HFFc6 (cell line): ENCODE data around the gene SLC13A3. TPM values are rescaled to one million over a fixed set of nuclear protein-coding genes. Genes with fewer than 3 reads are reported as not detected.

ENCODE experiments used
- DNase-seq: peaks from one replicate; pipeline ENCODE4 v3.0.0-alpha.2; 2018
- H3K27ac Mint-ChIP-seq: 2 replicates; pipeline ENCODE4 v1.8.0; 2020; ENCODE audit warnings: mild to moderate bottlenecking, mixed read lengths
- H3K27me3 Mint-ChIP-seq: 2 replicates; pipeline ENCODE4 v1.8.0; 2021; ENCODE audit warnings: mild to moderate bottlenecking, moderate library complexity, mixed read lengths; ENCODE audit not compliant: insufficient read depth
- H3K36me3 Mint-ChIP-seq: 2 replicates; pipeline ENCODE4 v1.8.0; 2021; ENCODE audit warnings: low read depth, mixed read lengths
- H3K4me1 Mint-ChIP-seq: 2 replicates; pipeline ENCODE4 v1.8.0; 2020; ENCODE audit warnings: low read depth, mixed read lengths
- H3K4me3 Mint-ChIP-seq: 2 replicates; pipeline ENCODE4 v1.8.0; 2020; ENCODE audit warnings: mild to moderate bottlenecking, moderate library complexity, mixed read lengths
- H3K9me3 Mint-ChIP-seq: 2 replicates; pipeline ENCODE4 v1.8.0; 2020; ENCODE audit warnings: mild to moderate bottlenecking, mixed read lengths
- total RNA-seq, 6 experiments: library from RNA; stranded (reverse); fragmentation: NEBNext Ultra II Directional; extraction: Animal tissue kit (Norgen Biotek cat#: 25700); gene quantifications; 2 replicates in 1 of 6; 3 replicates in 5 of 6; pipeline ENCODE4 v1.2.3, GENCODE V29; 2021
- TF ChIP-seq, protein P1 (sequence below): fragments of 200-600 bp; sonication (generic); IDR thresholded peaks from 2 replicates; pipeline ENCODE4 v1.5.0; 2021; ENCODE audit warnings: antibody characterized with exemption, mild to moderate bottlenecking

Gene SLC13A3
- total RNA-seq, 6 experiments from 2014 or later = 2.3 to 3.5 (median 2.7) TPM

DNA sequence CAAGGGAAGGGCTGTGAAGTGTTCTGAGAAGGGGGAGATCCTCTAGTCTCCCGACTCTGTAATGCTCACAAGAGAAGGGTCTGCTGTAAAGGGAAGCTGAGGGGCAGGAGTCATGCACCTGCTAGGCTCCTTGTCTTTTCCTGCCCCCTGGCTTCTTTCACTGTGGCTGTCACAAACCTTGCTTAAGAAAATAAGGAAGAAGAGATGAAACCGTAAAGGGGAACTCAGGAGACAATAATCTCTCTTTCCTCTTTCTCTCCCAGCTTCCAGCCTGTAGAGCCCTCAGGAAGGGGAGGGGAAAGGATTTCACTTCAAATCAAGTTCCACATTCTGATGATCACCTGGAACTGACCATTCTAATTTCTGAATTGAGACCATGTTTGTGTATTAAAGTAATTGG is 26.3 kb downstream of the SLC13A3 start:
- TF ChIP-seq, protein P1, sequence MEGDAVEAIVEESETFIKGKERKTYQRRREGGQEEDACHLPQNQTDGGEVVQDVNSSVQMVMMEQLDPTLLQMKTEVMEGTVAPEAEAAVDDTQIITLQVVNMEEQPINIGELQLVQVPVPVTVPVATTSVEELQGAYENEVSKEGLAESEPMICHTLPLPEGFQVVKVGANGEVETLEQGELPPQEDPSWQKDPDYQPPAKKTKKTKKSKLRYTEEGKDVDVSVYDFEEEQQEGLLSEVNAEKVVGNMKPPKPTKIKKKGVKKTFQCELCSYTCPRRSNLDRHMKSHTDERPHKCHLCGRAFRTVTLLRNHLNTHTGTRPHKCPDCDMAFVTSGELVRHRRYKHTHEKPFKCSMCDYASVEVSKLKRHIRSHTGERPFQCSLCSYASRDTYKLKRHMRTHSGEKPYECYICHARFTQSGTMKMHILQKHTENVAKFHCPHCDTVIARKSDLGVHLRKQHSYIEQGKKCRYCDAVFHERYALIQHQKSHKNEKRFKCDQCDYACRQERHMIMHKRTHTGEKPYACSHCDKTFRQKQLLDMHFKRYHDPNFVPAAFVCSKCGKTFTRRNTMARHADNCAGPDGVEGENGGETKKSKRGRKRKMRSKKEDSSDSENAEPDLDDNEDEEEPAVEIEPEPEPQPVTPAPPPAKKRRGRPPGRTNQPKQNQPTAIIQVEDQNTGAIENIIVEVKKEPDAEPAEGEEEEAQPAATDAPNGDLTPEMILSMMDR = no peak
- peaks cover 3% of the 10 kb centered on the region; the same call in 1 of the 2 replicates for H3K36me3 Mint-ChIP-seq
- no peak overlapping the region for H3K4me3 Mint-ChIP-seq
- peaks cover 4% of the 10 kb centered on the region; the same call in 1 of the 2 replicates for H3K27me3 Mint-ChIP-seq
- peaks cover 15% of the 10 kb centered on the region for H3K9me3 Mint-ChIP-seq
- no peak overlapping the region for H3K27ac Mint-ChIP-seq
- no peak for DNase-seq
- H3K4me1 Mint-ChIP-seq = no peaks in the 10 kb centered on the region

GRCh38 chr20:46622165-46622564 is 29.1 kb downstream of the SLC13A3 start:
- peaks cover 6% of the 10 kb centered on the region; the same call in 1 of the 2 replicates for H3K9me3 Mint-ChIP-seq
- H3K27me3 Mint-ChIP-seq = peaks cover 1% of the 10 kb centered on the region; the same call in 1 of the 2 replicates
- H3K27ac Mint-ChIP-seq = no peak overlapping the region
- TF ChIP-seq, protein P1 = no peak
- 0 out of 2 replicates have a peak, but pooled peaks cover 3% of the 10 kb centered on the region for H3K36me3 Mint-ChIP-seq
- no peak overlapping the region for H3K4me3 Mint-ChIP-seq
- DNase-seq = no peak
- no peaks in the 10 kb centered on the region for H3K4me1 Mint-ChIP-seq

GRCh38 chr20:46621492-46621891 is 29.8 kb downstream of the SLC13A3 start:
- Mint-ChIP-seq H3K4me3 (no peak overlapping the region), H3K36me3 (0 out of 2 replicates have a peak, but pooled peaks cover 3% of the 10 kb centered on the region), H3K9me3 (peaks cover 6% of the 10 kb centered on the region; the same call in 1 of the 2 replicates), H3K27me3 (peaks cover 1% of the 10 kb centered on the region; the same call in 1 of the 2 replicates), H3K27ac (no peak overlapping the region), H3K4me1 (no peaks in the 10 kb centered on the region)
- no peak for DNase-seq
- TF ChIP-seq, protein P1 = no peak

DNA sequence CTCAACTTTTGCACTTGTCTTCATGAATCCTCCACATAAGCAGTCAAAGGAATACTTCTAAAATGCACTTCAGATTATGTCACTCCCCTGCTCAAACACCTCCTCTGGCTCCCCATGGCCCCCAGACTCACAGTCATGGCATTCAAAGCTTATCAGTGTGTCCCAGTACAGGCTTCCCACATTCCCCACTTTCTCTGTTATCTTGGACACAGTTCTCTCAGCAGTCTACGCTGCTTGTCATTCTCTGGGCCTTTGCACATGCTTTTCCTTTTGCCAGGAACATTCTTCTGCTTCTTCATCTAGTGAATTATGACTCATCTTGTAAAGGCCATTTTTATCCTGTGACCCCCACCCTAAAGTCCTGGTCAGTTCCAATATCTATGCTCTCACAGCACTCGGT is 31.8 kb downstream of the SLC13A3 start:
- TF ChIP-seq, protein P1 = no peak
- H3K9me3 Mint-ChIP-seq = peaks cover 6% of the 10 kb centered on the region; the same call in 1 of the 2 replicates
- no peaks in the 10 kb centered on the region for H3K4me1 Mint-ChIP-seq
- 0 out of 2 replicates have a peak, but pooled peaks cover 3% of the 10 kb centered on the region for H3K36me3 Mint-ChIP-seq
- no peak overlapping the region for H3K4me3 Mint-ChIP-seq
- no peaks in the 10 kb centered on the region; the same call in 1 of the 2 replicates for H3K27me3 Mint-ChIP-seq
- no peak overlapping the region for H3K27ac Mint-ChIP-seq
- no peak for DNase-seq

DNA sequence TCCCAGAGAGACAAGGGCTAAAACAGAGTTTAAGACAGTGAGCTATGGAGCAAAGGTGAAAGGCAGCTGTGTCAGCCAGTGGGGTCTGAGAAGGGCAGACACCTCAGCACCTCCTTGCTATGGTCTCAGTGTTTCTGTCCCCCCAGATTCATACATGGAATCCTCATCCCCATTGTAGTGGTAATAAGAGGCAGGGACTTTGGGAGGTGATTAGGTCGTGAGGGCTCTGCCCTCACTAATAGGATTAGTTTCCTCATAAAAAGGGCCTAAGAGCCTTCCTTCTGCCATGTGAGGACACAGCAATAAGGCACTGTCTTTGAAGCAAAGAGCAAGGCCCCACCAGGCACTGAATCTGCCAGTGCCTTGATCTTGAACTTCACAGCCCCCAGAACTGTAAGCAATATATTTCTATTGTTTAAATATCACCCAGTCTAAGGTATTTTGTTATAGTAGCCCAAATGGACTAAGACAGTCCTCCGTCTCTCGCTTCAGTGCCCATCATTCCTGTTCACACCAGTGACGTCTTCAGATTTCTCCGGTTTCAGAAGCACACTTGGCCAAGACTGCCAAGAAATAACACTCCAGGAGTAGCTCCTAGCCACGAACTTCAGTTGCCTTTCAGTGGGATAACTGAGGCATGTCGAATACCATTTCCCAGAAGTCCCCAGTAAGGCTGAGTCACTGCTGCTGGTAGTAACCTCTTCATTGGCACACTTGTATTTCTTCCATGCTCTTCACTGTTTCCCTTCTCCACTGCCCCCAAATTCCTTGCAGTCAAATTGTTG is 32.8 kb downstream of the SLC13A3 start:
- H3K4me1 Mint-ChIP-seq = no peaks in the 10 kb centered on the region
- no peak overlapping the region for H3K27ac Mint-ChIP-seq
- H3K4me3 Mint-ChIP-seq = no peak overlapping the region
- no peaks in the 10 kb centered on the region for H3K36me3 Mint-ChIP-seq
- H3K9me3 Mint-ChIP-seq = no peaks in the 10 kb centered on the region
- TF ChIP-seq, protein P1 = no peak
- H3K27me3 Mint-ChIP-seq = no peaks in the 10 kb centered on the region; the same call in 1 of the 2 replicates
- no peak for DNase-seq
